ENCODE results near the gene SV2B. TPM values are rescaled to one million over a fixed set of nuclear protein-coding genes. Genes with fewer than 3 reads are reported as not detected.
"Not testable (repeated sequence)": the region's sequence is repeated elsewhere in the genome, so short reads cannot be mapped to it uniquely, and the experiment has no call there.

Gene SV2B
- total and polyA plus RNA-seq, 3 donors from 2014 or later: 1.6 to 1.7 (median 1.7) TPM

GRCh38 chr15:91331581-91331980, 231.5 kb downstream of the SV2B start:
- 53 to 56% methylated on average over 4 of the region's 4 CpGs for WGBS, 2 donors
- Histone ChIP-seq H3K36me3 (ENCODE audit: low read depth, missing control alignments) (no peaks in the 10 kb centered on the region), H3K27ac (no peak overlapping the region), H3K9me3 (no peaks in the 10 kb centered on the region), H3K4me3 (no peak overlapping the region), H3K27me3 (no peaks in the 10 kb centered on the region), H3K4me1 (no peaks in the 10 kb centered on the region)
- no peak for TF ChIP-seq POLR2A (IDR thresholded peaks at IDR 0.05)
- DNase-seq: no peak
- intact Hi-C loops (cut with DNase I; ENCODE audit: low total_unique reads): no loop called here

- intact Hi-C loops (cut with DNase I; ENCODE audit: low total_unique reads): no loop called here
- no peak overlapping the region for H3K4me3 ChIP-seq
Observed at GRCh38 chr15:91335702-91336101, 235.6 kb downstream of the SV2B start.

GRCh38 chr15:91336687-91337086, 236.6 kb downstream of the SV2B start:
- Histone ChIP-seq H3K36me3 (ENCODE audit: low read depth, missing control alignments) (no peaks in the 10 kb centered on the region), H3K27me3 (no peaks in the 10 kb centered on the region), H3K4me1 (no peaks in the 10 kb centered on the region), H3K4me3 (no peak overlapping the region), H3K27ac (no peak overlapping the region), H3K9me3 (no peaks in the 10 kb centered on the region)
- TF ChIP-seq POLR2A (IDR thresholded peaks at IDR 0.05): no peak
- no peak for TF ChIP-seq CTCF (IDR thresholded peaks at IDR 0.05)
- intact Hi-C loops (cut with DNase I; ENCODE audit: low total_unique reads): no loop called here
- WGBS, 2 donors: 73 to 76% methylated on average over 3 of the region's 3 CpGs
- no peak for DNase-seq

More at GRCh38 chr15:91335702-91336101, 235.6 kb downstream of the SV2B start:
- no peak for DNase-seq
- no peaks in the 10 kb centered on the region for H3K9me3 ChIP-seq
- 58 to 63% methylated on average over 3 of the region's 3 CpGs for WGBS, 2 donors
- TF ChIP-seq POLR2A (IDR thresholded peaks at IDR 0.05): no peak
- TF ChIP-seq CTCF (IDR thresholded peaks at IDR 0.05): no peak
- no peaks in the 10 kb centered on the region for H3K4me1 ChIP-seq
- H3K27ac ChIP-seq: no peak overlapping the region
- H3K27me3 ChIP-seq: no peaks in the 10 kb centered on the region
- no peaks in the 10 kb centered on the region for H3K36me3 ChIP-seq (ENCODE audit: low read depth, missing control alignments)

- WGBS, 2 donors: 26 to 41% methylated on average over 3 of the region's 3 CpGs
- TF ChIP-seq POLR2A (IDR thresholded peaks at IDR 0.05) (no peak), CTCF (IDR thresholded peaks at IDR 0.05) (no peak)
- Histone ChIP-seq H3K36me3 (ENCODE audit: low read depth, missing control alignments) (no peaks in the 10 kb centered on the region), H3K4me3 (no peak overlapping the region), H3K27ac (no peak overlapping the region), H3K9me3 (no peaks in the 10 kb centered on the region), H3K4me1 (no peaks in the 10 kb centered on the region), H3K27me3 (no peaks in the 10 kb centered on the region)
- intact Hi-C loops (cut with DNase I; ENCODE audit: low total_unique reads): no loop called here
- DNase-seq: no peak
Observed at GRCh38 chr15:91338766-91339165, 238.7 kb downstream of the SV2B start.

GRCh38 chr15:91342097-91342496, 242.0 kb downstream of the SV2B start:
- Histone ChIP-seq H3K9me3 (no peaks in the 10 kb centered on the region), H3K4me1 (no peaks in the 10 kb centered on the region), H3K27me3 (no peaks in the 10 kb centered on the region), H3K27ac (no peak overlapping the region), H3K36me3 (ENCODE audit: low read depth, missing control alignments) (no peaks in the 10 kb centered on the region), H3K4me3 (no peak overlapping the region)
- TF ChIP-seq CTCF (IDR thresholded peaks at IDR 0.05): no peak
- no peak for TF ChIP-seq POLR2A (IDR thresholded peaks at IDR 0.05)
- intact Hi-C loops (cut with DNase I; ENCODE audit: low total_unique reads): no loop called here
- DNase-seq: no peak
- 64 to 69% methylated on average over 7 of the region's 7 CpGs for WGBS, 2 donors

- H3K9me3 ChIP-seq; intact Hi-C loops (cut with DNase I; ENCODE audit: low total_unique reads); DNase-seq; H3K4me3 ChIP-seq; H3K36me3 ChIP-seq (ENCODE audit: low read depth, missing control alignments); H3K27ac ChIP-seq; H3K4me1 ChIP-seq; H3K27me3 ChIP-seq: not testable (repeated sequence)
- 87 to 93% methylated on average over 3 of the region's 3 CpGs for WGBS, 2 donors
Observed at GRCh38 chr15:91344912-91345311, 244.9 kb downstream of the SV2B start.

All from testis (tissue), 3 donors.